ENCODE data around the gene IL17REL. TPM values are rescaled to one million over a fixed set of nuclear protein-coding genes. Genes with fewer than 3 reads are reported as not detected.

Gene IL17REL
- total and polyA plus RNA-seq, 2 of the 13 experiments (the other 11 are each of a cell fraction or from before 2014, with no cell fraction given), result not detected

GRCh38 chr22:49971232-49972162 is 41.1 kb downstream of the IL17REL start (continued):
- TF ChIP-seq RFXAP (CRISPR knock-in tag; IDR thresholded peaks at IDR 0.05; ENCODE audit: borderline replicate concordance), result no peak; the same call in 1 of the 2 replicates
- no peak for TF ChIP-seq GLMP (CRISPR knock-in tag; IDR thresholded peaks at IDR 0.05; ENCODE audit: borderline replicate concordance)
- TF ChIP-seq KMT2A (CRISPR knock-in tag; IDR thresholded peaks at IDR 0.05), result no peak
- no peak for TF ChIP-seq SMC3 (IDR thresholded peaks at IDR 0.05; ENCODE audit: low read length)
- no peak for TF ChIP-seq IRF1 (CRISPR knock-in tag; IDR thresholded peaks at IDR 0.05; ENCODE audit: low read depth)
- no peak for TF ChIP-seq STAT5B (CRISPR knock-in tag; IDR thresholded peaks at IDR 0.05)
- TF ChIP-seq TCF12 (IDR thresholded peaks at IDR 0.05), result no peak
- peak; percentile 67; the same call in 1 of the 2 replicates for TF ChIP-seq TCF12 (CRISPR knock-in tag; IDR thresholded peaks at IDR 0.05)
- TF ChIP-seq ZNF101 (CRISPR knock-in tag; IDR thresholded peaks at IDR 0.05; ENCODE audit: borderline replicate concordance, low read depth), result no peak
- TF ChIP-seq ARID5B (CRISPR knock-in tag; IDR thresholded peaks at IDR 0.05), result no peak; the same call in 1 of the 2 replicates
- TF ChIP-seq NR0B2 (CRISPR knock-in tag; IDR thresholded peaks at IDR 0.05), result no peak
- no peak for TF ChIP-seq ATRX (CRISPR knock-in tag; IDR thresholded peaks at IDR 0.05; ENCODE audit: borderline replicate concordance)
- no peak for TF ChIP-seq ZNF572 (CRISPR knock-in tag; IDR thresholded peaks at IDR 0.05)
- no peak; a peak in 1 of 4 replicates for TF ChIP-seq POLR2A (IDR thresholded peaks at IDR 0.05; ENCODE audit: insufficient read depth in 1 of 2, low read depth in 2 of 2, low read length in 2 of 2)
- no peak for TF ChIP-seq SMYD3 (CRISPR knock-in tag; IDR thresholded peaks at IDR 0.05)
- 0 out of 2 replicates have a peak, but pooled peaks have one; percentile 20 for TF ChIP-seq EED (CRISPR knock-in tag; IDR thresholded peaks at IDR 0.05)
- TF ChIP-seq POGZ (CRISPR knock-in tag; IDR thresholded peaks at IDR 0.05), result no peak
- TF ChIP-seq PTBP1 (IDR thresholded peaks at IDR 0.05; ENCODE audit: low read depth, low read length, poor library complexity, severe bottlenecking), result no peak
- TF ChIP-seq ZNF468 (CRISPR knock-in tag; IDR thresholded peaks at IDR 0.05), result no peak
- TF ChIP-seq UBTF (CRISPR knock-in tag; IDR thresholded peaks at IDR 0.05), result peak; percentile 75; the same call in 1 of the 2 replicates
- TF ChIP-seq BORCS8-MEF2B (CRISPR knock-in tag; IDR thresholded peaks at IDR 0.05), result no peak

Measured in HepG2 (cell line).